ENCODE measurements around the gene NEK7.
"Not testable (repeated sequence)": the region's sequence is repeated elsewhere in the genome, so short reads cannot be mapped to it uniquely, and the experiment has no call there.

Gene NEK7
- 50.3 to 85.5 (median 60.8) reads per million in 4 donors for total RNA-seq

GRCh38 chr1:198156745-198157240, at the start of gene NEK7:
Gene NEK7 (plus strand): TSS chr1:198156998. CDS start chr1:198232581, 75,583 bp downstream.
- peak; percentile 38 to 71 (median 43) for DNase-seq

DNA sequence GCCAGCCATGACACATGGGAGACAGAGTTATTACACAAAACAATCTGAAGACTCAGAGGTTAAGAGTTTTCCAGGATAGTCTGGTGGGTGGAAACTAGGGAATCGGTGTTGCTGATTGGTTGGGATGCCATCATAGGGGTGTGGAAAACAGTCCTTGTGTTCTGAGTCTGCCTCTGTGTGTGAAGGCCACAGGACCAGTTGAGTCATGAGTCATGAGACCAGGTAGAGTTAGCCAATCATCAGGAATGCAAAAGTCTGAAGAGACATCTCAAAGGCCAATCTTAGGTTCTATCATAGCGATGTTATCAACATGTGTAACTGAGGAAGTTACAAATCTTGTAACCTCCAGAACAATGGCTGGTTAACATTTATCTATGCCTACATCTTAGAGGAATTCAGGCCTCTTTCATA, 49.7 kb upstream of the NEK7 start:
- DNase-seq = no peak

DNA sequence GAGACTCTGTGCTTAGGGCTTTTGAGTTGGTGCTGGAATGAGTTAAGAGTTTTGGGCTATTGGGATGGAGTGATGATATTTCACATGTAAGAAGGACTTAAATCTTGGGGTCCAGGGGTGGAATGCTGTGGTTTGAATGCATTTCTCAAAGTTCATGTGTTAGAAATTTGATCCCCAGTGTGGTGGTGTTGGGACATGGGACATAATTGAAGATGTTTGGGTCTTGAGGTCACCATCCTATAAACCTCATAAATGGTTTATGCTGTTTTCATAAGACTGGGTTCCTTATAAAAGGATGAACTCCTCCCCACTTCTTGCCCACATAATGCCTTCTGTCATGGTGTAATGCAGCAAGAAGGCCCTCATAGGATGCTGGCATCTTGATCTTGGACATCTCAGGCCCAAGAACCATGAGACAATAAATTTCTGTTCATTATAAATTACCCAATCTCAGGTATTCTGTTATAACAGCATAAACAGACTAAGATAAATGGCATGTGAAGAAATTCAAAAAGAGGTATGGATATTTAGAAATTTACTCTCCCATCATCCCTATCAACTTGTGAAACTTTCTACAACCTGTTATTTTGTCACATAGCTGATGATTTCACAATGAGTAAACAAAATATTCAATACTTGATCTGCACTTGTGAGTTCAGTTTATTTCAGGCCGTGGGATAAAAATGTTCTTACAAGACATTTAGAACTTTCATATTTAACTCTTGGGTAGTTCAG, 48.0 kb upstream of the NEK7 start:
- DNase-seq = no peak

GRCh38 chr1:198109371-198109715, 47.5 kb upstream of the NEK7 start:
- DNase-seq = no peak

- DNase-seq = no peak
Measured at GRCh38 chr1:198113342-198113750, 43.5 kb upstream of the NEK7 start.

GRCh38 chr1:198116069-198116468, 40.7 kb upstream of the NEK7 start:
- no peak for DNase-seq

DNA sequence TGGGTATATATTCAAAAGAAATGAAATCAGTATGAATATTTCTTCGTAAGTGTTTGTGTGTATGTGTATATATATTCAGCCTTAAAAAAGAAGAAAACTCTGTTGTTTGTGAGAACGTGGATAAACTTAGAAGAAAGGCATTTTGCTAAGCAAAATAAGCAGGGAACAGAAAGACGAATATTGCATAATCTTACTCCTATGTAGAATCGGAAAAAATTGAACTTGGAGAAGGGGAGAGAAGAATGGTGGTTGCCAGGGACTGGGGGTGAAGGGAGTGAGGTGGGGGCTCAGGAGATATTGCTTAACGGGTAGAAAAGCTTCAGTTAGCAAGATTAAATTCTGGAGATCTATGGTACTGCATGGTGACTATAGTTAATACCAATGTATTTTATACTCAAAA, 40.3 kb upstream of the NEK7 start:
- no peak for DNase-seq

DNA sequence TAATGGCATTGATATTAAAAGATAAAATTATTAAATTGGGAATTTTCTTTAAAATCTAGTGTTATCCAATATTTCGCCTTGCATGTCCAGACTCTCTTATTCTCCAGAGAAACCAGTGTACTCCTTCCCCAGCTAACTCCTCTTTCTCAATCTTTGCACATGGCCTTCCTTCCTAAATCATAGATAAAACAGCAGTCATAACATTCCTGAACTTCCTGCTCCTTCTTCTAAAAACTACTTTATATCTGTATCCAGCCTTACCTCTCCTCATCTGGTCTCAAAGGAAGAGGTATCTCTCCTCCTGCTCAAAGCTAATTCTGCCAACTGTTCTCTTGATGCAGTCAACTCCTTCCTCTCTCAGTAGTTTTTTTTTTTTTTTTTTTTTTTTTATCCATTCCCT, 39.5 kb upstream of the NEK7 start:
- DNase-seq = no peak

DNA sequence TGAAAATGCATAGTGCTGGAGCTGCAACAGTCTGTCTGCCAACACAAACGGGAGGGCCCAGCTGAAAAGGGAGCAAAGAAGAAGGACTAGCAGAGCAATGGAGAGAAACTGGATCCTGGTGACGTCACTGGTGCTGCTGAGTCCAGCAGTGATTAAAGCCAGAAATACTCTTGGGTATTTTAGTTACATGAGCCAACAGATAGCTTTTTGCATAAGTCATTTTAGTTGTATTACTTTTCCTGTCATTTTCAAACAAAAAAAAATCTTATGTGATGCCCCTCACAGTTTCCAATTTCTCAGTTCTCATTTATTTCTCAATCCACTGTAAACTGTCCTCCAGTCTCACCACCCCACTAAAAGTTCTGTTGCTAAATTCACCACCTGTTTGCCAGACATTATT, 38.7 kb upstream of the NEK7 start:
- no peak for DNase-seq

DNA sequence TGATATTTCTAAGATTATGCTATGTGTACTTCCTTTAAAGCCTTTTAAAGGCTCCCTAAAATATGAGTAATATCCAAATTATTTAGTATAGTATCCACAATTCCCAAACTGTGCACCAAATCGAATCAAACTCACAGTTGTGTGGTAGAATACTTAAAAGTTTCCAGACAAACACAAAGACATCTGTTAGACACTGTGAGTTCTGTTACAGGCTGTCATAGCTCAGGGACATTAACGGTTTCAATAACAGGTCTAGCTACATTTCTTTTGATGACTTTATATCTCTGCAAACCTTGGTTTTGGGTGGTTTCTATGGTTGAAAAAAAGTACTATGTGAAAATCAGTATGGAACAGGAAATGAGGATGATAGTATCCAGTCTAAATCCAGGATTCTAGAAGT, 36.9 kb upstream of the NEK7 start:
- no peak for DNase-seq

DNA sequence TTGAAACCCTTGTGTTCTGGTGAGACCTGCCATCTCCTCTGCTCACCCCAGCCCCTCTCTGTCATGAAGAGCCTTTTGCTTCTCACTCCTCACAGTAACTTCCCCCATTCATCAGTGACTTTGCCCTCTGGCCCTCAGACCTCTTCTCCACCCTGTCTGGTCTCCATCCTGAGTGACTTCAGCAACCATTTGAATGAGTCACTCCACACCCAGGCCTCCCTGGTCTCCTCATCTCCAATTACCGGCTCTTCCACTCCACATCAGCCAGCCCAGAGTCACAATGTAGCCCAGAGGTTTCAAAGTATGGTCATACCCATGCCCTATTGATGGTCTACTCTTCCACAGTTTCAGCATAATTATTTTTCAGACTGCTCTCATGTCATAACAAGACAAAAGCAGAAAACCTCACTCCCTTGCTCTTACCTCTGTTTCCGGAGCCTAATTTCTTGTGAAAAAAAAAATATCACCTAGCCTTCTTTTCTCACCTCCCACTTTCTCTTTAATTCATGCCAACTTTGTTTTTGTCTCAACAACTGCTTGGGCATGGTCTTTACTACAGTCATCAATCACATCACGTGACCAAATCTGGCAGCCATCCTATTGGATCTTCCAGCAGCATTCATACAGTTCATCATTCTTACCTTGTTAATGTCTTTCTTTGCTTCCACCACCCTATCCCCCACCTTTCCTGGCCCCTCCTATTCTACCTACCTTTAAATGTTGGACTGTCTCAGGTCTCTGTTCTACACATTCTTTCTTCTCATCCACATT, 35.6 kb upstream of the NEK7 start:
- no peak for DNase-seq

- no peak for DNase-seq
Measured at GRCh38 chr1:198122693-198123092, 34.1 kb upstream of the NEK7 start.

- DNase-seq = no peak
Measured at GRCh38 chr1:198123133-198123532, 33.7 kb upstream of the NEK7 start.

- no peak for DNase-seq
Measured at GRCh38 chr1:198124673-198125072, 32.1 kb upstream of the NEK7 start.

DNA sequence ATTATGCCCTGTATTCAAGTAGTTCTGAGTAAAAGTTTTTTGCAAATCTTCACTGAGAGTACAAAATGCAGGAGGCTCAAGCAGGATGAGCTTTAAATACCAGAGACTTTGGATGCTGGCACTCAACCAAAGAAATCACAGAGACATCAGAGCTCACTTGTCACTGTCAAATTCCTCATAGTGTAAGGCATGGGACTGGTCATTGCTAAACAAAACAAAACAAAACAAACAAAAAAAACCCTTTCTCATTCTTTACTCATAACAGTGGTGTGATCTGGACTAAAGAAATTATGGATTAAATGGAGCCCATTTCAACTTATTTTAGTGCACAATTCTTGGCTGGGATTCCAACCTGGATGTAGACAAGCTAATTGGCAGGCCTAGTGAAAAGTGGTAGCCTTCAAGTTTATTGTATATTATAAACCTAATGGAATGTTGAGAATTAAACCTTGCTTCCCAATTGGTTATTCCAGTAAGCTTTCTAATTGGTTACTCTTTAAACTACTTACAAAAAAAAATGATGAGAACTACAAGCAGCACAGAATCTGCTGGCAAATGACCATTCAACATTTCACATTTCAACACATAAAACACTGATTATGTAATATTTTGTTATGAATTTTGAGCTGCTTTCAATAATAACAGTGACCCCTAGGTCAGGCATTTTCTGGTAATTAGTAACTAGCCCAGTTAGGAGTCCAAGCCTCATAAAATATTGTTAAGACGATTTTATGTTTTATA, 30.6 kb upstream of the NEK7 start:
- DNase-seq = no peak

DNA sequence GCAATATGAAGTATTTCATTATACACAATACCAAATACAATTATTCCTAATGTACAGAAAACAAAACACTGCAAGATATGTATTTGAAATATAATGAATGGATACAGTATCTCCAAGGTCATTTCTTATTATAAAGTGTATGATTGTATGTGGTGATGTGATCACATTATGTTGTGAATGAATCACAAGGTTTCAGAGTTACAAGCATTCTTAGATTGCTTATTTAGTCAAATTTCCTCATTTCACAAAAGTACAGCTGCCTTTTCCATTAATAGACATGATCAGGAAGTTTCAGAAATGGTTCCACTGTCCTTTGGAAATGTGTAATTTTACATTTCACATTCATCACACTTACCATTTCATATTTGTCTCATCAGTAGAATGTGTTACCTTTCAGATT, 28.3 kb upstream of the NEK7 start:
- DNase-seq = no peak

GRCh38 chr1:198130053-198130452, 26.7 kb upstream of the NEK7 start:
- DNase-seq = not testable (repeated sequence)

- DNase-seq = no peak
Measured at GRCh38 chr1:198132060-198132781, 24.6 kb upstream of the NEK7 start.

GRCh38 chr1:198134252-198134651, 22.5 kb upstream of the NEK7 start:
- no peak for DNase-seq

DNA sequence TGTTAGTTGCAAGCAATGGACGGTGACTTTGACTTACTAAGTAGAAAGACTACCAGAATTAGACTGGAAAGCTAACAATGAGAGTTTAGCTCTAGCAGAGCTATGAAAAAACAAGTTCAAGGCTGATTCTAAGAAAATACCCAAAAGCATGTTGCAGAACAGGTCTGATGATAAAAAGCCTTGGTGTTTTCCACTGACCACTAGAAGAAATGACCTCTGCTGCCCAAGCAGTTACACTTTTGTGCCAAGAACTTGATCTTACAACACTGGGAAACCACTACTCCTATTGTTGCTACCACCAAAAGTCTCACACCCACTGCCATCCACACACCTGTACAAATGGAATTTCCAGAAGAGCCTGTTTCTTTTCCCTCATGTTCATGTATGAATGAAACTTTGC, 21.4 kb upstream of the NEK7 start:
- DNase-seq = no peak

GRCh38 chr1:198141668-198142351, 15.0 kb upstream of the NEK7 start:
- no peak for DNase-seq

DNA sequence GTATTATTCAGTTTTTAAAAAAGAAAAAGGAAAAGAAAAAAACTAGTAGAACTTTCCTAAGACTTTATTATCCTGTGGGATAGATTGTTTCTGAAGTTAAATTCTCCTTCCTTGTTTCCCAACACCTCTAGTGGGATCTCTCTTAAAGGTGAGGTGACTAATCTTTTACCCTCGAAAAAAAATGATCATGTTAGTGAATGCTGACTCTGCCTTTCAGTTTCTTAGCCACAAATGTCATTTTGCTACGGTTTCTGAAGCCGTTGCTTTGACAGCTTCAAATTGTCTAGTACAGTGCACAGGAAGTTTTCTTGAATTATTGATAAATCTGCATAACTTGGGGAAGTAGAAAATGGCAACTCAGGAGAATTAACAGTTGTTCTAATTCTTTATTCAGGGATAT, 13.0 kb upstream of the NEK7 start:
- DNase-seq = peak in 1 of 5 donors; percentile 28

All from T-helper 1 cell (primary cell).